Pulmonary artery endothelial cell (primary cell): ENCODE measurements around the gene PDZRN4. TPM values are rescaled to one million over a fixed set of nuclear protein-coding genes. Genes with fewer than 3 reads are reported as not detected.
"Not testable (repeated sequence)": the region's sequence is repeated elsewhere in the genome, so short reads cannot be mapped to it uniquely, and the experiment has no call there.

Experiments used
- DNase-seq: peaks from one replicate; pipeline ENCODE4 v3.0.0-alpha.2; 2011; ENCODE audit warnings: low read depth, low spot score
- total RNA-seq: library from RNA; depleted of rRNA; stranded (reverse); fragments of >200 nt; gene quantifications from 2 replicates; pipeline ENCODE4 v1.2.3, GENCODE V29; 2014

Gene PDZRN4
- total RNA-seq, 1 donor from 2014 or later = not detected

DNA sequence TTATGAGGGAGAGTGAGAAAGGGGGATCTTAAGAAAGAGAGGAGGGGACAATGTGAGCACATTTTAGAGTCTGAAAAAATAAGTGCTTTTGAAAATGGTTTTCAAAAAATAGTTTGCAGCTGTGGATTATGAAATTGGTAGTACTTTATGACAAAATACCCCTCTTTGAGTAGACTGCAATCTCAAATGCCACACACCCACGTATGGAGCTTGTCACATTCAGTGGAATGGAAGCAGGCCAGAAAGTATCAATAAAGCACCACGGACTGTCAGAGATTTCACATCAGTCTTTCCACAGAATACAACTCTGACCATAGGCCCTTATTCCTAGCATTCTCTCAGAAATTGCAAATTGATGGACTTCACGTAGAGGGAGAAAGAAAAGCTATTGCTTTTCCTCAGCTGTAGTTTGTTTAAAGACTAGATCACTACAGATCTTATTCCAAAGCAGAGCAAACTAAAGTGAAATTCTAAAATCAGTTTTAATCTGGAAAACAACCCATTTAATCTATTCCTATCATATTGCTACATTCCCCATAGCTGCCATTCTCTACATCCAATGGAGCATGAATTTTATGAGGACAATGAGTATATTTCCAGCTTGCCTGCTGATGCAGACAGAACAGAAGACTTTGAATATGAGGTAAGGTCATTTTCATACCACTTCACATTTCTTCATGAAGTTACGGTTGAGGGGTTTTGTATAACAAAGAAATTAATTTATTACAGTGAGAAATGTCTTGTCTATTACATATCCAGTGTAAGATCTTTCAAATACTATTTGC lies 321.3 kb downstream of the PDZRN4 start:
- DNase-seq = no peak

DNA sequence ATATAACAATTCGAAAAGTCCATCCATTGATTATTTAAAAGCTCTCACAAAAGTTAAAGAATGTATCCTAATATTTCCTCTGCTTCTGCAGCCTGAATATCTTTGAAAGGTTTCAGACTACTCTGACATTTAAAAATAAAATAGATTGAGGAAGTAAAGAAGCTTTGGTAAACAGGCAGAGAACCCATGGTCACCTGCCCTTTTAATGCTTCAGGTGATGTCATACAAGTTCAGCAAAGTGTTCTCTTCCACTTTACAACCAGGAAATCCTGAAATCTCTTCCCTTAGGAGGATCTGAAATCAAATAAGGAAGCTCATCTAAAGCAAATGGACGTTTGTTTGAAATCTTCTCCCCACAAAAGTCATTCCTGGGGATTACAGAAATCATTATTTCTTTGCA lies 322.4 kb downstream of the PDZRN4 start:
- DNase-seq = no peak

DNA sequence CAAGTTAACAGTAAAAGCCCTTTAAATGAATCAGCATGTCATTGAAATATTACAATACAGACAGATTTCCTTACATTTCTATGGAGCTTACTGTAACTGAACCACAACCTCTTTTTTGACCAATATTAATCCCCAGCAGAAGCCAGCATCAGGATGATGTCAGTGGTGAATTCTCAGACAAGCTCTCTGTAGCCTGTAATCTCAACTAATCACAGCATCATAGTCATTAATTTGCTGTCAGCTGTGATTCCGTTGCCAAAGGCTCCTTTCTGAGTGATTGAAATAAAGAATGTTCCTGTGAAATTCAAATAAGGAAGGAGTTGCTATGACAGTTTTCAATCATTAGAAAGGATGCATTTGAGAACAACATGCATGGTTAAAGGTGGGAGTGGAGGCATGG lies 323.1 kb downstream of the PDZRN4 start:
- DNase-seq = no peak

- peak; percentile 19 for DNase-seq
These were observed 324.4 kb downstream of the PDZRN4 start for GRCh38 chr12:41512497-41512896.

GRCh38 chr12:41514021-41514777 lies 326.1 kb downstream of the PDZRN4 start:
- no peak for DNase-seq

DNA sequence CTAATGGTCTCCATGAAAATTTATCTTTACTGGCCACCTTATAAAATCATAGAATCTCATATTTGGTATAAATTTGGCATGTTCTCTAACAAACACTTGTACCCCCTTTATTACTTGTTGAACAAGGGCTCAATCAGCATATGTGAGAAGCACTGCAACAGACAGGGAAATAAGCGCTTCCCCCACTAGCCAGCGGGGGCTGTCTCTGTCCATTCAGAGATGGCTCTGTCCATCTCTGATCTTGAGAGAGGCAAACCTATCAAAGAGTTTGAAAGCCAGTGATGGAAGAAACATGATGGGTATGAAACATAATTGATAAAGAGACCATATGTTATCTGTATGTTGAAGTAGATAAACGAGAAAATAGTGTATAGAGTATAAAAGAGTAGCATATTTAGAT lies 326.8 kb downstream of the PDZRN4 start:
- no peak for DNase-seq

GRCh38 chr12:41515953-41516352 lies 327.8 kb downstream of the PDZRN4 start:
- DNase-seq = no peak

GRCh38 chr12:41520869-41521268 lies 332.7 kb downstream of the PDZRN4 start:
- DNase-seq = no peak

GRCh38 chr12:41521872-41522379 lies 333.8 kb downstream of the PDZRN4 start:
- DNase-seq = peak; percentile 87

DNA sequence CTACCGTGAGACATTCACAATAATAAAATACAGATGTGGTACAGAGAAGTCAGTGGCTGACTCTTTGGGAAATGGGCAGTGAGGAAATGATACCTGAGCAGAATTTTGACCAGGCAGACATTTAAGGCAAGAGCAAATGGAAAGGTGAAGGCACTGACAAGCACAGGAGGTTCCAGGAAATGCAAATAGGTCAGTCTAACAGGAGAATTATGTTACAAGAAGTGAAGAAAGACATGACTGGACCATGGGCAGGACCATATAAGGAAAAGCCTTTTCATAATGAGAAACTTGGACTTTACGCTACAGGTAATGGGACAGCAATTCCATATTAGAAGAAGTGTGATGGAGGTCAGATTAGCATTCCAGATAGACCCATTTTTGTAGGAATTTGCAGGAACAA lies 338.9 kb downstream of the PDZRN4 start:
- DNase-seq = no peak

- no peak for DNase-seq
These were observed 339.5 kb downstream of the PDZRN4 start for GRCh38 chr12:41527534-41528116.

- no peak for DNase-seq
These were observed 340.8 kb downstream of the PDZRN4 start for GRCh38 chr12:41528874-41529273.

- DNase-seq = no peak
These were observed 342.3 kb downstream of the PDZRN4 start for GRCh38 chr12:41530441-41530840.

GRCh38 chr12:41531147-41531829 lies 343.2 kb downstream of the PDZRN4 start:
- no peak for DNase-seq

DNA sequence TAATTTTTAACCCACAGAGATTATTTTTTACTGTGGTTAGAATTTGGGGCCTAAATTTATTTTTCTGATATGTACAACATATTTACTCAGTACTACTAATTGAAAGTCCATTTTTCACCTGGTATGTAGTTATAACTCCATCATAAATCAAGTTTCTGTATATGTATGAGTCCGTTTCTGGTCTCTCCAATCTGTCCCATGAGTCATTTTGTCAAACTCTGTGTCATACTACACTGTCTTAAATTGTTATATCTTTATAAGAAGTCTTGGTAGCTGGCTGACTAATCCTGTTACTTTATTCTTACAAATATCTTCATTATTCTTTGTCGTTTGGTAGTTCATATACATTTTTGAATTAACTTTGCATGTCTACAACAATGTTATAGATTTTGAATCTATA lies 344.0 kb downstream of the PDZRN4 start:
- DNase-seq = no peak

GRCh38 chr12:41536813-41537490 lies 348.8 kb downstream of the PDZRN4 start:
- no peak for DNase-seq

DNA sequence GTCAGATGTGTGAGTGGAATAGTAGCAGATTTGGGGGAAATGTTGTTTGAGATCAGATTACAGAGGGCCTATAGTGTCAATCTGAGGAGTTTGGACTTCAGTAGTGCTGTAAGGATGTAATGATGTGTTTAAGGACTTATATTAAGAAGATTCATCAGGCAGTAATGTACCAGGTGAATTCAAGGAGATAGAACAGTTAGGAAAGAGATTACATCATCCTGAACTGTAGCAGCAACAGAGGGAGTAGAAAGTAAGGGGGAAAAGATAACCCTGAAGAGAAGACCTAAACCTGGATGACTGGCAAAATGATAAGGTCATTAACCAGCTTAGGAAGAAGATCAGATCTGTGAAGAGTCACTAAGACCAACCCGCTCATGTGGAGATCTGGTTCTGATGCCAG lies 349.4 kb downstream of the PDZRN4 start:
- DNase-seq = no peak

DNA sequence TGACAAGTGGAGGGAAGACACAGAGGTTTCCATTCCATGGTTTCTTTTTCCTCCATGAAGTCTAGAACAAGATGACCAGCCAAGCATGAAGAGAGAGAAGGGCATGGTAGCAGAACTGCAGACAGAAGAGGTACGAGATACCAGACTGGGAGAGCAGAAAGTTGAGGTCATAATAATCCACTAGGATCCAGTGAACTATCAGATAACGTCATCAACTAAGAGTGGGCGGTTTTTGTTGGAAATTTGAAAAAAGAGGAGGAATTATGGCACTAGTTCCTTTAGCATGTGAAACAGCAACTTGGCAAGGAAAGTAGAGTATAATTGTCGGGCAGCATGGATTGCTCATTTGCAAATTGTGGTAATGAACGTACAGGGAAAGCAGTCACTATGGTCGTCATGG lies 357.6 kb downstream of the PDZRN4 start:
- DNase-seq = no peak

GRCh38 chr12:41547071-41547470 lies 359.0 kb downstream of the PDZRN4 start:
- not testable (repeated sequence) for DNase-seq

GRCh38 chr12:41548926-41549325 lies 360.8 kb downstream of the PDZRN4 start:
- DNase-seq = no peak

DNA sequence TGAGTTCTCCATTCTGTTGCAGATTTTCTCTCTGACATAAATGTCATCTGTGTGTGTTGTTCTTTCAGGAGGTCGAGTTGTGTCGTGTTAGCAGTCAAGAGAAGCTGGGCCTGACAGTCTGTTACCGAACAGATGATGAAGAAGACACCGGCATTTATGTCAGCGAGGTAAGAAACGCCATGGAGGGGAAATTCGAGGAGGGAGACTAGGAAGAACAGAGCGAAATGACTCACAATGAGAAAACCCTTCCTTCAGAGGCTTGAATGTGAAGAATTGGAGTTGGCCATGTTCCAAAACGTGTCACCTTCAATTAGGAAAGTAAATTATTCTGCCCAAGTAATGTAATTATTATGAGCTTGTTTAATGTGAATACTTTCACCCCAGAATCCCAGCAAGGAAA lies 364.5 kb downstream of the PDZRN4 start:
- DNase-seq = no peak
